BE2C (cell line): Measurements from ENCODE around the gene DAPK1.

Source experiments
- DNase-seq: peaks from one replicate; pipeline ENCODE4 v3.0.0-alpha.2; 2020
- H3K27me3 ChIP-seq: fragments of 250-450 bp; sonication (Bioruptor Pico); 2 replicates; pipeline ENCODE4 v1.5.1; 2020; ENCODE audit warnings: mild to moderate bottlenecking
- H3K36me3 ChIP-seq: fragments of 250-450 bp; sonication (Bioruptor Pico); 2 replicates; pipeline ENCODE4 v1.5.1; 2020; ENCODE audit warnings: mild to moderate bottlenecking
- H3K4me1 ChIP-seq: fragments of 250-450 bp; sonication (Bioruptor Pico); 2 replicates; pipeline ENCODE4 v1.5.1; 2020
- H3K4me3 ChIP-seq: 2 replicates; pipeline ENCODE4 v1.5.1; 2011; ENCODE audit warnings: low read depth, low read length
- H3K9me3 ChIP-seq: fragments of 250-450 bp; sonication (Bioruptor Pico); 2 replicates; pipeline ENCODE4 v1.5.1; 2020
- TF ChIP-seq, protein P1 (sequence below): IDR thresholded peaks from 2 replicates; pipeline ENCODE4 v1.5.1; 2012; ENCODE audit warnings: mild to moderate bottlenecking, low read depth, low read length

The DAPK1 gene

DNA sequence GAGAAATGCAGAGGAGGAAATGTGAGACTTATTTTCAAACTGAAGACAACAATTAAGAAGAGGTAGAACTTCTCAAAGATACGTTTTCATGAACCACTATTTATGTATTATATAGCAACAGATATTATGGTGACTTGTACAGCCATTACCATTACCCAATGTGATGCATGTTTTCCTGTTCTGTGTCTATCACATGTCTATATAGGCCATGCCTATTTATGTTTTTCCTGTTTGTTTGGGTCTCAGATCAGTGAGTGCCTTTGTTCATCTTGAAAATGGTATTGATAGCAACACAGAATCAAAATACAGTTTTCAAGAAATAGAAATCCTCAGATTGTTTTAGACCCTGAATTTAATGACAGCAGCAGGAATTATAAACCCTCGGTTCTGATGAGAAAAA lies 44.0 kb downstream of the DAPK1 start:
- Histone ChIP-seq H3K36me3 (no peaks in the 10 kb centered on the region), H3K4me1 (peaks cover 14% of the 10 kb centered on the region), H3K27me3 (no peaks in the 10 kb centered on the region), H3K9me3 (no peaks in the 10 kb centered on the region), H3K4me3 (no peak overlapping the region)
- TF ChIP-seq, protein P1, sequence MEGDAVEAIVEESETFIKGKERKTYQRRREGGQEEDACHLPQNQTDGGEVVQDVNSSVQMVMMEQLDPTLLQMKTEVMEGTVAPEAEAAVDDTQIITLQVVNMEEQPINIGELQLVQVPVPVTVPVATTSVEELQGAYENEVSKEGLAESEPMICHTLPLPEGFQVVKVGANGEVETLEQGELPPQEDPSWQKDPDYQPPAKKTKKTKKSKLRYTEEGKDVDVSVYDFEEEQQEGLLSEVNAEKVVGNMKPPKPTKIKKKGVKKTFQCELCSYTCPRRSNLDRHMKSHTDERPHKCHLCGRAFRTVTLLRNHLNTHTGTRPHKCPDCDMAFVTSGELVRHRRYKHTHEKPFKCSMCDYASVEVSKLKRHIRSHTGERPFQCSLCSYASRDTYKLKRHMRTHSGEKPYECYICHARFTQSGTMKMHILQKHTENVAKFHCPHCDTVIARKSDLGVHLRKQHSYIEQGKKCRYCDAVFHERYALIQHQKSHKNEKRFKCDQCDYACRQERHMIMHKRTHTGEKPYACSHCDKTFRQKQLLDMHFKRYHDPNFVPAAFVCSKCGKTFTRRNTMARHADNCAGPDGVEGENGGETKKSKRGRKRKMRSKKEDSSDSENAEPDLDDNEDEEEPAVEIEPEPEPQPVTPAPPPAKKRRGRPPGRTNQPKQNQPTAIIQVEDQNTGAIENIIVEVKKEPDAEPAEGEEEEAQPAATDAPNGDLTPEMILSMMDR: no peak
- no peak for DNase-seq

GRCh38 chr9:87542141-87542540 lies 44.5 kb downstream of the DAPK1 start:
- Histone ChIP-seq H3K36me3 (no peaks in the 10 kb centered on the region), H3K27me3 (no peaks in the 10 kb centered on the region), H3K9me3 (no peaks in the 10 kb centered on the region), H3K4me1 (peaks cover 13% of the 10 kb centered on the region), H3K4me3 (no peak overlapping the region)
- no peak for DNase-seq
- TF ChIP-seq, protein P1: no peak

- DNase-seq: no peak
- no peak overlapping the region for H3K4me3 ChIP-seq
- H3K36me3 ChIP-seq: no peaks in the 10 kb centered on the region
- TF ChIP-seq, protein P1: no peak
- H3K27me3 ChIP-seq: no peaks in the 10 kb centered on the region
- H3K4me1 ChIP-seq: peaks cover 9% of the 10 kb centered on the region
- H3K9me3 ChIP-seq: no peaks in the 10 kb centered on the region
Measured at GRCh38 chr9:87543251-87543650, 45.6 kb downstream of the DAPK1 start.

GRCh38 chr9:87545858-87546257 lies 48.2 kb downstream of the DAPK1 start:
- Histone ChIP-seq H3K27me3 (no peaks in the 10 kb centered on the region), H3K4me1 (peaks cover 9% of the 10 kb centered on the region), H3K4me3 (no peak overlapping the region), H3K9me3 (no peaks in the 10 kb centered on the region), H3K36me3 (no peaks in the 10 kb centered on the region)
- TF ChIP-seq, protein P1: no peak
- no peak for DNase-seq

DNA sequence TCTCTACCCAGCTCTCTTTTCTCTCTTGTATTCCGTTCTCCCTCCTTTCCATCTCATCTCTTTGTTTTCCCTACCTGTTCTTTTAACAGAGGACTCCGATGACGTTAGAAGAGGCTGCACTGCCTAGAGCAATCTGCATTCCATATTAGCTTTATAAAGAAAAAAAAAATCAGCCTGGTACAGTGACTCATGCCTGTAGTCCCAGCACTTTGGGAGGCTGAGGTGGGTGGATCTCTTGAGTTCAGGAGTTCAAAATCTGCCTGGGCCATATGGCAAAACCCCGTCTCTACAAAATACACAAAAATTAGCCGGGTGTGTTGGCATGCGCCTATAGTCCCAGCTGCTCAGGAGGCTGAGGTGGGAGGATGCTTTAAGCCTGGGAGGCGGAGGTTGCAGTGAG lies 49.0 kb downstream of the DAPK1 start:
- no peaks in the 10 kb centered on the region for H3K27me3 ChIP-seq
- H3K4me3 ChIP-seq: no peak overlapping the region
- peaks cover 9% of the 10 kb centered on the region for H3K4me1 ChIP-seq
- H3K36me3 ChIP-seq: no peaks in the 10 kb centered on the region
- no peak for DNase-seq
- TF ChIP-seq, protein P1: no peak
- H3K9me3 ChIP-seq: no peaks in the 10 kb centered on the region

DNA sequence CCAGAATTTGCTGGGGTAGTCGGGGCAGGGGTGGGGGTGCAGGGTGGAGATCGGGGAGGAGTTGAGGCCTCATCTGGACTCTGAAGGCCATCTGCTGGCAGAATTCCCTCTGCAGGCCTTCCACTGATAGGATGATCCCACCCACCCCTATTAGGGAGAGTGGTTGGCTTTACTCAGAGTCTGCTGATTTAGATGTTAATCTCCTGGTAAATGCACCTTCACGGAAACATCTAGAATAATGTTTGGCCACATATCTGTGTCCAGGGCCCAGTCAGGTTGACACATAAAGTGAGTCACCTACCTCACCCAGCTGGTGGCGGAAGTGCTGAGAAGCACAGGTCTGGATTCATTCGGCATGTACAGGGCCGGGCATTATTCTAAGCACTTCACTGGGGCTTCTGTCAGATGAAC lies 50.0 kb downstream of the DAPK1 start:
- no peaks in the 10 kb centered on the region for H3K9me3 ChIP-seq
- peaks cover 9% of the 10 kb centered on the region for H3K4me1 ChIP-seq
- H3K27me3 ChIP-seq: no peaks in the 10 kb centered on the region
- no peak overlapping the region for H3K4me3 ChIP-seq
- DNase-seq: peak; percentile 60
- no peaks in the 10 kb centered on the region for H3K36me3 ChIP-seq
- TF ChIP-seq, protein P1: peak; percentile 36
